GM12874 (cell line): ENCODE measurements around the gene HLA-F.

Experiments
- CTCF ChIP-seq: IDR thresholded peaks from 2 replicates; pipeline ENCODE4 v1.5.1; 2011; ENCODE audit warnings: low read depth, mild to moderate bottlenecking, control low read depth, low read length, moderate library complexity; ENCODE audit not compliant: insufficient read depth

HLA-F gene

GRCh38 chr6:29708432-29709179 is 14.6 kb upstream of the HLA-F start:
- TF ChIP-seq CTCF, result no peak

DNA sequence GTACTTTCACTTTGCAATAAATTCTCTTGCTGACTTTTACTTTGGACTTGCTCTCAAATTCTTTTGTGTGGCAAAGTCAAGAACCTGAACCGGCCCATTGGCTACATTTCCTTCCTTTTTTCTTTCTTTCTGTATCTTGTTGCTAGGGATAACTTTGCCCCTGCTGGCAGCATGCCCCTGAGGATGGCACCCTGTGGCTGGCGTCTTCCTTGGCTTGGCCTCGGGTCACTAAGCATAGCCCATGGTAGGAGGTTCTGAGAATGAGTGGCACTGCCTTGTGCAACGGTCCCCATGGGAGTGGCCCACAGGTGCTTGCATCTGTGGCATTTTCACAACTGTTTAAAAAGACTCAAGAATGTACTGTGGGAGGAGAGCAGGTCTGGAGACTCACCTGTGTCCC is 14.0 kb upstream of the HLA-F start:
- no peak for TF ChIP-seq CTCF

GRCh38 chr6:29710281-29710941 is 12.8 kb upstream of the HLA-F start:
- no peak for TF ChIP-seq CTCF

GRCh38 chr6:29720863-29721262 is 2.4 kb upstream of the HLA-F start:
- TF ChIP-seq CTCF, result peak; percentile 22; the same call in 1 of the 2 replicates

DNA sequence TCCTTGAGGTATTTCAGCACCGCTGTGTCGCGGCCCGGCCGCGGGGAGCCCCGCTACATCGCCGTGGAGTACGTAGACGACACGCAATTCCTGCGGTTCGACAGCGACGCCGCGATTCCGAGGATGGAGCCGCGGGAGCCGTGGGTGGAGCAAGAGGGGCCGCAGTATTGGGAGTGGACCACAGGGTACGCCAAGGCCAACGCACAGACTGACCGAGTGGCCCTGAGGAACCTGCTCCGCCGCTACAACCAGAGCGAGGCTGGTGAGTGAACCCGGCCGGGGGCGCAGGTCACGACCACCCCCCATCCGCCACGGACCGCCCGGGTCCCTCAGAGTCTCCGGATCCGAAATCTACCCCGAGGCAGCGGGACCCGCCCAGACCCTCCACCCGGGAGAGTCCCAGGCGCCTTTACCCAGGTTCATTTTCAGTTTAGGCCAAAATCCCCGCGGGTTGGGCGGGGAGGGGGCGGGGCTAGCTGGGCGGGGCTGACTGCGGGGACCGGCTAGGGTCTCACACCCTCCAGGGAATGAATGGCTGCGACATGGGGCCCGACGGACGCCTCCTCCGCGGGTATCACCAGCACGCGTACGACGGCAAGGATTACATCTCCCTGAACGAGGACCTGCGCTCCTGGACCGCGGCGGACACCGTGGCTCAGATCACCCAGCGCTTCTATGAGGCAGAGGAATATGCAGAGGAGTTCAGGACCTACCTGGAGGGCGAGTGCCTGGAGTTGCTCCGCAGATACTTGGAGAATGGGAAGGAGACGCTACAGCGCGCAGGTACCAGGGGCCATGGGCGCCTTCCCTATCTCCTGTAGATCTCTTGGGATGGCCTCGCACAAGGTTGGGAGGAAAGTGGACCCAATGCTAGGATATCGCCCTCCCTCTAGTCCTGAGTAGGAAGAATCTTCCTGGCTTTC is 693 bp downstream of the HLA-F start:
- TF ChIP-seq CTCF, result no peak

DNA sequence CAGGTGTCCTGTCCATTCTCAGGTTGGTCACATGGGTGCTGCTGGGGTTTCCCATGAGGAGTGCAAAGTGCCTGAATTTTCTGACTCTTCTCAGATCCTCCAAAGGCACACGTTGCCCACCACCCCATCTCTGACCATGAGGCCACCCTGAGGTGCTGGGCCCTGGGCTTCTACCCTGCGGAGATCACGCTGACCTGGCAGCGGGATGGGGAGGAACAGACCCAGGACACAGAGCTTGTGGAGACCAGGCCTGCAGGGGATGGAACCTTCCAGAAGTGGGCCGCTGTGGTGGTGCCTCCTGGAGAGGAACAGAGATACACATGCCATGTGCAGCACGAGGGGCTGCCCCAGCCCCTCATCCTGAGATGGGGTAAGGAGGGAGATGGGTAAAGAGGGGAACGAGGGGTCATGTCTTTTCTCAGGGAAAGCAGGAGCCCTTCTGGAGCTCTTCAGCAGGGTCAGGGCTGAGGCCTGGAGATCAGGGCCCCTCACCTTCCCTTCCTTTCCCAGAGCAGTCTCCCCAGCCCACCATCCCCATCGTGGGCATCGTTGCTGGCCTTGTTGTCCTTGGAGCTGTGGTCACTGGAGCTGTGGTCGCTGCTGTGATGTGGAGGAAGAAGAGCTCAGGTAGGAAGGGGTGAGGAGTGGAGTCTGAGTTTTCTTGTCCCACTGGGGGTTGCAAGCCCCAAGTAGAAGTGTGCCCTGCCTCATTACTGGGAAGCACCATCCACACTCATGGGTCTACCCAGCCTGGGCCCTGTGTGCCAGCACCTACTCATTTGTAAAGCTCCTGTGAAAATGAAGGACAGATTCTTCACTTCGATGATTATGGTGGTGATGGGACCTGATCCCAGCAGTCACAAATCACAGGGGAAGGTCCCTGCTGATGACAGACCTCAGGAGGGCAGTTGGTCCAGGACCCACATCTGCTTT is 2.0 kb downstream of the HLA-F start:
- no peak for TF ChIP-seq CTCF

GRCh38 chr6:29726001-29726400 is 2.8 kb downstream of the HLA-F start:
- TF ChIP-seq CTCF, result no peak
